GM19468 (cell line): ENCODE results near the gene CFAP410.
"Not testable (repeated sequence)": the region's sequence is repeated elsewhere in the genome, so short reads cannot be mapped to it uniquely, and the experiment has no call there.

ENCODE experiments used
- ATAC-seq: cut with Tn5 transposase; IDR thresholded peaks from one replicate; pipeline ENCODE4 v1.9.1; 2021; ENCODE audit warnings: mild to moderate bottlenecking, moderate library complexity, moderate number of reproducible peaks; ENCODE audit not compliant: unreplicated experiment; ENCODE audit errors: extremely low read depth

Gene CFAP410

DNA sequence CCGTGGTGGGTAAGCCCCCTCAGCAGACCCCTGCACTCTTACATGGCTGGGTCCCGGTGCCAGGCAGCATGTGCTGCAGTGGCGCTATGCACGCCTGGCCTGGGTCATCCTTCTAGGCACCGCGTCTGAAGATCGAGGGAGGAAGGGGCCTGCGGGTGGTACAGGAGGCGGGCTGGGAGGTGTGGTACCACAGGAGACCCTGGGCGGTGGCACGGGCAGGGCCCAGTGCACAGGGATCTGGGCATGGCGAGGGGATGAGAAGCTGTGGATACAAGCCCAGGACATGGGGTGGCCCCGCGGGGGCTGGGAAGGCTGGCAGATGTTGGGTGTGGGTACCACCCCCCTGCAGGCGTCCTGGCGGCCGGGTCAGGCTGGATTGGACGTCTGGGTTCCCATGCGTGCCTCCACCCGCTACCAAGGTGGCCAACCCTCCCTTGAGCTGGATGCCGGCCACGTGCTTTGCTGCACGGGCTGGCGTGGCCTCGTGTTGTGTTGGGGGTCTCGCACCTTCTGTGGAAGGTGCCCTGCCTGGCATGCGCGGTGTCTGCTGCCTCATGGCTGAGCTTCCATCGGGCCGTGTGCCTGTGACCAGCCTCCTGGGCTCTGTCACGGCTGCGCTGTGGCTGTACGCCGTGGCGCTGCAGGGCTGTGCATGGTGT is 19.7 kb downstream of the CFAP410 start:
- ATAC-seq, result no peak

DNA sequence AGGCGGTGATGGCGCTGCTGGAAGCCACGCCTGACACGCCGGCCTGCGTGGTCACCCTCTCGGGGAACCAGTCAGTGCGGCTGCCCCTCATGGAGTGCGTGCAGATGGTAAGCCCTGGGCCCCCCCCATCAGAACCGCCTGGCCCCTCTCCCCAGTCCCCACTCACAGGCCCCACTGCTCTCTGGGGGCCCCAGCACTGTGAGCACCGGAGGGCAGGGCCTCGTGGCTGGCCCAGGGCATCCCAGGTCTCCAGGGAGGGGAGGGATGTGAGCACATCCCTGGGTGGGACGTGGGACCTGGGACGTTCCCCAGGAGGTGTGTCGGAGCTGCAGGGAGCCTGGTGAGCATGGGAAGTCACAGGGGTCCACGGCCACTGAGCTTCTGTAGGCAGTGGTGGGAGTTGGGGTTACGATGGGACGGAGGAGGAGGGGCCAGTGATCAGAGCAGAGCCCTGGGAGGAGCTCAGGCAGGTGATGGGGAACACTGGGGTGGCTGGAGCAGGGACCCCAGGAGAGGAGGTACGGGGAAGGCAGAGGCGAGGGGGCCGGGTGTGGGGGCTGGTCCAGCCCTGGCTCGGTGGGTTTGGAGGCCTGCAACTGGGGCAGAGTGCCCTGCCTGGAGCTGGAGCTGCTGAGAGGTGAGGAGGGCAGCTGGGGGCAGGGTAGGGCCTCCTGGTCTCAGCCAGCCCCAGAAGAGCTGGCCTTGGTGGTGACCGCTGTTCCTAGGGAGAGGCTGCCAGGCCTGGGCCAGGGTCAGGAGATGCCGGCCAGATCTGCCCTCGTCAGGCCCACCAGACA is 20.5 kb downstream of the CFAP410 start:
- no peak for ATAC-seq

DNA sequence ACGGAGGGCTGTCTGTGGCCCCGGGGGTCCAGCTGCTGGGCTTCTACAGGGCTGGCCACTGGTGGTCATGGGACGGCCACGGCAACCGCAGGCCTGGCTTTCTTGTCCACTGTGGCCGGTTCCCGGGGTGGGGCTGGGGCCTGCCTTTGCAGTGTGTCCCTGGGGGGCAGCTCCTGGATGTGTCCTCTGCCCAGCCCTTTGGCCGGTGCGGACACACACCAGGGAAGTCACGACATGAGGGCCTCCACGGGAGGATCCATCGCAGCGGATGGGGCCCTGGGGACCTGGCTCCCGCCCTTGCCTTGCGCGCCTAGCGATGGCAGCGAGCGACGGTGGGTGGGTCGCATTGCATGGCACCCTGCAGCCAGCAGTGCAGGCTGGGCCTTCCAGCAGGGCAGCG is 21.3 kb downstream of the CFAP410 start:
- no peak for ATAC-seq

GRCh38 chr21:44317241-44317782 is 21.9 kb downstream of the CFAP410 start:
- no peak for ATAC-seq

- ATAC-seq, result no peak
Measured at GRCh38 chr21:44316277-44316900, 22.8 kb downstream of the CFAP410 start.

DNA sequence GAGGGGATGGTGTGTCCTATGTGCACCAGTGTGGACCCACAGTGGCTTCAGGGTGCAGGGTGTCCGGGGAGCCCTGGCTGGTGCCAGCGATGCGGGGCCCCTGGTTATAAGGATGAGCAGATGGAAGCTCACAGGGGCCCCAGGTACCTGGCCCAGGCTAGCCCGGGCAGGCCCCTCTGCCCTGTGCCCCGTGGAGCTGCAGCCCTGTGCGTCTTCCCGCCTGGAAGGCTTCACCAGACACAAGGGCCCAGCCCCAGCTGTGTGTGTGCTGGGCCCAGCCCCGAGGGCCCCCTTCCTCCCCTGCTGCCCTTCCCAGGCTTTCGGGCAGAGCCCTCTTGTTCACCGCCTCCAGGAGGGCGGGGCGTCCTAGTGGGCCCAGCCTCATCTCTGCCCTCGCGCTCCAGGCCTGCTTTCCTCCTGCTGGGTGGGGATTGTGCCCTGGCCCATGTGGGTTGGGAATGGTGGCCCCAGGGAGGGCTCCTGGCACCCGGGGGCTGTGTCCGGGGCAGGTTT is 23.4 kb downstream of the CFAP410 start:
- ATAC-seq, result no peak

GRCh38 chr21:44314561-44314960 is 24.6 kb downstream of the CFAP410 start:
- ATAC-seq, result no peak

DNA sequence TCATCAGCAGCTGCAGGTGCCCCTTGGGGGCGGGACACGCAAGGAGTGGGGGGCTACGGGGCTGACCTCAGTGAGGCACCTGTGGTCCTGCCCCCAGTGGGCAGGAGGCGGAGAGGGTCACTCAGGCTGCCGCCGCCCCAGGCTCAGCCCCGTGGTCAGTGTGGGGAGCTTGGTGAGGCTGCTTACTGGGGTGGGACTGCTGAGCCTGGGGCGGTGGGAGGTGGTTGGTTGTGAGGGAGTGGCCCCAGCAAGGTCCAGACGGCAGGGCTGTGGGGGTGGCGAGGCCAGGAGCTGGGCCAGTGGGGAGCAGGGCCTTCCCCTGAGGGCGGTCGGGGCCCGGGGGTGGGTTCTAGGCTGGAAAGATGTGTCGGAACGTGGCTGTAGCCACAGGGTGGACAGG is 25.1 kb downstream of the CFAP410 start:
- ATAC-seq, result no peak

GRCh38 chr21:44313451-44313850 is 25.7 kb downstream of the CFAP410 start:
- ATAC-seq, result no peak

DNA sequence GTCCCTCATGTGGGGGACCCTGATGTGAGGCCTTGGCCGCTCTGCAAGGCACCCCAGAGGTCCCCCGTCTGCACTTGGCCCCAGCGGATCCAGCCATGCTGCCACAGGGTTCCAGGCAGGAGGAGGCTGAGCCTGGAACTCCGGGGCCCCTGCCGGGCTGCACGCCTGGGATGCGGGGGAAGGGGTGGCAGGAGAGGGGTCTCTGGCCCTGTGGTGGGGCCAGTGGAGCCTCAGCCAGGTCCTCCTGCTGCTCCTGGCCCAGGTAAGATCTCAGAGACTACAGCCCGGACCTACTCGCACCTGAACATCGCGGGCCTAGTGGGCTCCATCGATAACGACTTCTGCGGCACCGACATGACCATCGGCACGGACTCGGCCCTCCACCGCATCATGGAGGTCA is 26.5 kb downstream of the CFAP410 start:
- ATAC-seq, result no peak

DNA sequence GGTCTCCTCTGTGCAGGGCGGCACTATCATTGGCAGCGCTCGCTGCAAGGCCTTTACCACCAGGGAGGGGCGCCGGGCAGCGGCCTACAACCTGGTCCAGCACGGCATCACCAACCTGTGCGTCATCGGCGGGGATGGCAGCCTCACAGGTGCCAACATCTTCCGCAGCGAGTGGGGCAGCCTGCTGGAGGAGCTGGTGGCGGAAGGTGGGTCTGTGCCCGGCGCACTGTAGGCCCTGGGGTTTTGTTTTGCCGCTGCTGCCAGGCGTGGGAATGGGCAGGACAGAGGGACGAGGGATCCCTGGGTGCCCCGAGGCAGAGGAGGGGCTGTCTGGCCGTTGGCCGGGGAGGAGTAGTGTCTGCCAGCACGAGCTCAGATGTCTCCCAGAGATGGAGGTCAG is 27.1 kb downstream of the CFAP410 start:
- no peak for ATAC-seq

GRCh38 chr21:44310628-44311507 is 28.3 kb downstream of the CFAP410 start:
- no peak for ATAC-seq

GRCh38 chr21:44306936-44307704 is 32.1 kb downstream of the CFAP410 start:
- no peak for ATAC-seq

GRCh38 chr21:44305691-44306090 is 33.5 kb downstream of the CFAP410 start:
- ATAC-seq, result no peak

GRCh38 chr21:44304877-44305293 is 34.3 kb downstream of the CFAP410 start:
- no peak for ATAC-seq

DNA sequence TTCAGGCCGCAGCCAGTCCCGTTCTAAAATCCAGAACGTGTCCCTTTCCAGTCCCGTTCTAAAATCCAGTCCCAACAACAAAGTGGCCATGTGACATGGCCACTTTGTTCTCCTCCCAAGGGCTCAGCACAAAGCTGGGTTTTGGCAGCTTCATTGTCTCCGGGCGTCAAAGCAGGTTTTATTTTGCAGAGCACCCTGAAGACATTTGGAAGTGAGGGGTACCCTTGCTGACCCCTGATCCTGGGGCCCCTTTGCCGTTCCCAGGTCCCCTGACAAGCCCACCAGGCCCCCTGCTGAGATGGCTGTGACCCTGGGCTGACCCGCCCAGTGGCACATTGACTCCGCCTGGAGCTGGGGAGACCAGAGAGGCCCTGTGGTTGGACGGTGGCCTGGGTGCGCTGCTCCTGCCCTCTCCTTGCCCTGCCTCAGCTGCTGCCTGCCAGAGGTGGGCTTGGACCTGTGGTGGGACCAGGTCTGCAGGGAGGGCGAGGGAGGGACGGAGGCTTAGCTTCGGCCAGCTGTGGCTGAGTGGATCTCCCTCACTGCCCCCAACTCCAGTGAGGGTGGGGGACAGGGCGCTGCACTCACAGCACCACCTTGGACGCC is 35.1 kb downstream of the CFAP410 start:
- ATAC-seq, result no peak

DNA sequence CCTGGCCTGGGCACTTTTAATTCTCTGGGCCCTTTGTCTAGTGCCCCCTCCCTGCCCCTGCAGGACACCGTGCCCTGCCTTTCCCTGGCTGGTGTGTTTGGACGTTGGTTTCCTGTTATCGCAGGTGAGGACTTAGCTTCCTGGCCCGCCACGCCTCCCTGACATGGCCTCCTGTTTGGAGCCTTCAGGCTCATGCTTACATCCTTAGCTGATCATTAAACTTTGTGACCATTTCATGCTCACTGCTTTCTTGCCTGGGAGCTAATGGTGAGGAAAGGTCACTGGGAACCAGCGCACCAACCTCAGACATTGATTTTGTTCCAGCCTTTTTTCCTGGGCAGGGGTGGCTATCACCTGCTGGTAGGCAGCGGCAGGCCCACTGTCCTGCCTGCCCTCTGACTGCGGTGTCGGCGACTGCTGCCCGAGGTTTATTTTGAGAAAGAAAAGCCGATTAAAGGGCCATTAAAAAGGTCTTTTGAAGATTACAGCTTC is 35.7 kb downstream of the CFAP410 start:
- no peak for ATAC-seq

DNA sequence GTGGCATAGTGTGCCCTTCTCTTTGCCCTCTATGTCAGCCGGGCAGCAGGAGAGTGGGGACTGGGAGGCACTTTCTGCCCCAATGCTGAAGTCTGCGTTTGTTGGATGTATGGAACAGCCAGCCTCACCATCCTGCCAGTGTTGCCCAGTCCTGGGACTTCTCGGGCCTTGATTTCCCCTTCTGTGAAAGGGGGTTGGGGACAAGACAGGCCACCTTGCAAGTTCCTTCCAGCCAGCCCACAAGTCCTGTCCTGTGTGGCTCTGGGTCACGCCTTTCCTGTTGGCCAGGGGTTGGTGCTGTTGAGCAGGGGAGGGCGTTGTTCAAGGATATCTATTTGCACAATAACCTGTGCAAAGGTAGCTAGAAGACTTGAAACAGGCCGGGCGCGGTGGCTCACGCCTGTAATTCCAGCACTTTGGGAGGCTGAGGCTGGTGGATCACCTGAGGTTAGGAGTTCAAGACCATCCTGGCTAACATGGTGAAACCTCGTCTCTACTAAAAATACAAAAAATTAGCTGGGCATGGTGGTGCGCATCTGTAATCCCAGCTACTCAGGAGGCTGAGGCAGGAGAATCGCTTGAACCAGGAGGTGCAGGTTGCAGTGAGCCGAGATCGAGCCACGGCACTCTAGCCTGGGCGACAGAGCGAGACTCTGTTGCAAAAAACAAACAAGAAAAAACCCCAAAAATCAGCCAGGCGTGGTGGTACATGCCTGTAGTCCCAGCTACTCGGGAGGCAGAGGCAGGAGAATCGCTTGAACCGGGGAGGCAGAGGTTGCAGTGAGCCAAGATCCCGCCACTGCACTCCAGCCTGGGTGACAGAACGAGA is 36.4 kb downstream of the CFAP410 start:
- ATAC-seq, result not testable (repeated sequence)
